Measurements from ENCODE around the gene POLDIP2. TPM values are rescaled to one million over a fixed set of nuclear protein-coding genes. Genes with fewer than 3 reads are reported as not detected.

Gene POLDIP2
- total RNA-seq, 1 donor from 2014 or later: 66.9 TPM

GRCh38 chr17:28338056-28338768, 19.1 kb downstream of the POLDIP2 start:
- peak in 1 of 2 donors; percentile 86 for DNase-seq (ENCODE audit: low read depth in 2 of 2)

GRCh38 chr17:28335959-28336871, 21.1 kb downstream of the POLDIP2 start:
- DNase-seq (ENCODE audit: low read depth in 2 of 2): peak; percentile 95 to 98

- DNase-seq (ENCODE audit: low read depth in 2 of 2): peak; percentile 100
Measured at GRCh38 chr17:28335201-28335958, 21.9 kb downstream of the POLDIP2 start, which contains the start of the genes IFT20 and TNFAIP1. Gene IFT20 (minus strand): TSS chr17:28335472. CDS start chr17:28331985, 3,487 bp downstream. Gene TNFAIP1 (plus strand): TSS chr17:28335761. CDS start chr17:28339522, 3,761 bp downstream.

GRCh38 chr17:28334666-28335200, 22.6 kb downstream of the POLDIP2 start:
- DNase-seq (ENCODE audit: low read depth in 2 of 2): no peak

GRCh38 chr17:28334171-28334570, 23.2 kb downstream of the POLDIP2 start:
- DNase-seq (ENCODE audit: low read depth in 2 of 2): no peak

GRCh38 chr17:28333083-28333746, 24.1 kb downstream of the POLDIP2 start:
- no peak for DNase-seq (ENCODE audit: low read depth in 2 of 2)

- DNase-seq (ENCODE audit: low read depth in 2 of 2): no peak
Measured at GRCh38 chr17:28331891-28332420, 25.4 kb downstream of the POLDIP2 start.

GRCh38 chr17:28330671-28331070, 26.7 kb downstream of the POLDIP2 start:
- no peak for DNase-seq (ENCODE audit: low read depth in 2 of 2)

- no peak for DNase-seq (ENCODE audit: low read depth in 2 of 2)
Measured at GRCh38 chr17:28328325-28328724, 29.0 kb downstream of the POLDIP2 start.

- no peak for DNase-seq (ENCODE audit: low read depth in 2 of 2)
Measured at GRCh38 chr17:28327709-28328108, 29.6 kb downstream of the POLDIP2 start.

- no peak for DNase-seq (ENCODE audit: low read depth in 2 of 2)
Measured at GRCh38 chr17:28327031-28327607, 30.2 kb downstream of the POLDIP2 start.

- DNase-seq (ENCODE audit: low read depth in 2 of 2): no peak
Measured at GRCh38 chr17:28326114-28326513, 31.2 kb downstream of the POLDIP2 start.

GRCh38 chr17:28325211-28325610, 32.1 kb downstream of the POLDIP2 start:
- DNase-seq (ENCODE audit: low read depth in 2 of 2): no peak

- no peak for DNase-seq (ENCODE audit: low read depth in 2 of 2)
Measured at GRCh38 chr17:28324781-28325180, 32.5 kb downstream of the POLDIP2 start.

- DNase-seq (ENCODE audit: low read depth in 2 of 2): no peak
Measured at GRCh38 chr17:28324267-28324745, 33.0 kb downstream of the POLDIP2 start.

- DNase-seq (ENCODE audit: low read depth in 2 of 2): no peak
Measured at GRCh38 chr17:28320215-28321061, 36.9 kb downstream of the POLDIP2 start.

- no peak for DNase-seq (ENCODE audit: low read depth in 2 of 2)
Measured at GRCh38 chr17:28319598-28319935, 37.8 kb downstream of the POLDIP2 start.

- peak; percentile 92 to 99 for DNase-seq (ENCODE audit: low read depth in 2 of 2)
Measured at GRCh38 chr17:28318759-28319597, 38.3 kb downstream of the POLDIP2 start, which contains the start of gene TMEM97. Gene TMEM97 (plus strand): TSS chr17:28319200. CDS start chr17:28319240, 40 bp downstream.
